AG04450 (cell line): ENCODE measurements around the gene ACTR2. TPM values are rescaled to one million over a fixed set of nuclear protein-coding genes. Genes with fewer than 3 reads are reported as not detected.
"Not testable (repeated sequence)": the region's sequence is repeated elsewhere in the genome, so short reads cannot be mapped to it uniquely, and the experiment has no call there.

Source experiments
- CTCF ChIA-PET: fragments of 300-600, 350-600 bp; formaldehyde crosslinking; extraction: SDS; loops from one replicate; lab custom pipeline; 2022; ENCODE audit warnings: antibody characterized with exemption, inconsistent platforms; lab: Charles Lee
- POLR2A ChIA-PET: fragments of 350-600 bp; formaldehyde crosslinking; extraction: SDS; loops from one replicate; lab custom pipeline; 2021; ENCODE audit warnings: antibody characterized with exemption, inconsistent platforms; lab: Yijun Ruan, JAX
- DNase-seq: peaks from one replicate; pipeline ENCODE4 v3.0.0-alpha.2; 2011; ENCODE audit warnings: low read depth, low spot score
- H3K27ac ChIP-seq: one replicate; pipeline ENCODE4 v1.5.1; 2012; ENCODE audit warnings: low read depth, low read length, control low read depth
- H3K27me3 ChIP-seq: one replicate; pipeline ENCODE4 v1.6.0; 2012; ENCODE audit warnings: low read length; ENCODE audit not compliant: control insufficient read depth, insufficient read depth
- H3K4me3 ChIP-seq: 2 replicates; pipeline ENCODE4 v1.5.1; 2011; ENCODE audit warnings: mild to moderate bottlenecking, low read depth, low read length, control low read depth
- H3K9me3 ChIP-seq: 2 replicates; pipeline ENCODE4 v1.5.1; 2012; ENCODE audit warnings: low read length; ENCODE audit not compliant: control insufficient read depth, insufficient read depth
- polyA minus RNA-seq: library from RNA; depleted of rRNA, polyadenylated mRNA; stranded (reverse); fragments of >200 nt; gene quantifications from 2 replicates; pipeline ENCODE4 v1.2.3, GENCODE V29; 2011; rRNA and poly(A)+ RNA removed
- polyA plus RNA-seq: library from polyadenylated mRNA; depleted of rRNA; stranded (reverse); fragments of >200 nt; gene quantifications from 2 replicates; pipeline ENCODE4 v1.2.3, GENCODE V29; 2011; rRNA removed
- TF ChIP-seq, protein P1 (sequence below): IDR thresholded peaks from 2 replicates; pipeline ENCODE4 v1.5.1; 2011; ENCODE audit warnings: low read depth, low read length, control low read depth, inconsistent platforms

Gene ACTR2
- 199 and 240 TPM in 2 replicates for polyA plus RNA-seq
- 88.6 and 192 TPM in 2 replicates for polyA minus RNA-seq

DNA sequence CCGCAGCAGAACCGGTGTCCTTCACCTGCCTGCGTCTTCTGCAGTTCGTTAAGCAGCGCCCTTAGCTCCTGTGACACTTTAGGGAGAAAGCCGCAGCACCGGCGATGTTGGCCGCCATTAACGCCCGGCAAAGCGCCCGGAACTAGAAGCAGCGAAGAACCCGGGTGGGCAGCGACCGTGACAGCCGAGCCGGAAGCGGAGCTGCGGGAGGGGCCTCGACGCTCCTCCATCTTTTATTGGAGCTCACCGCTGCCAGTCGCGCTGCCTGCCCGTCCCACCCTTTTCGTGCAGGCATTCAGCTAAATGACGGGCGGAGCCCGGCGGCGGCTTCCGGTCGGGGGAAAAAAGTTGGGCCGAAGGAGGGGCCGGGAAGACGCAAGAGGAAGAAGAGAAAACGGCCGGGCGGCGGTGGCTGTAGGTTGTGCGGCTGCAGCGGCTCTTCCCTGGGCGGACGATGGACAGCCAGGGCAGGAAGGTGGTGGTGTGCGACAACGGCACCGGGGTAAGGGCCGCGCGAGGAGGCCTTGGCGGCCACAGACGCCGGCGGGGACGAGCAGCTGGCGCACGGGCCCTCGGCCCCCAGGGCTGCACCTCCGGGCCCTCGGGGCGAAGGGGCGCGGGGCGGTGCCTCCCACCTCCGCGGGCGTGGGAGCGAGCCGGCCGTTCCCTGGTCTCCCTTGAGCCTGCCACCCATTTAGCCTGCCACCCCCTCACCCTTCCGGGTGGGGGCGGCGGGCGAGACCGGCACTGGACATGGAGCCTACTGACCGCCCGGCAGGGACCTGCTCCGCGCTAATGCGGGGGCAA lies at the start of gene ACTR2:
Gene ACTR2 (plus strand): TSS at position 376 of the 807 bp plus-strand sequence. CDS start 79 bp downstream, at position 455.
- POLR2A ChIA-PET: interaction anchor here (0.6 to 1.3 kb wide), 23 partner anchors 9 to 1543 kb away, joined by 3 to 17 read pairs (median 4); partner anchors contain the start of genes CEP68 and RAB1A
- H3K27me3 ChIP-seq: no peaks in the 10 kb centered on the region
- peak within 1 kb of the TSS; percentile 100 for H3K4me3 ChIP-seq
- no peaks in the 10 kb centered on the region; the same call in 1 of the 2 replicates for H3K9me3 ChIP-seq
- CTCF ChIA-PET: interaction anchor here (0.6 to 2.9 kb wide), 4 partner anchors 40 to 1716 kb away, joined by 3 to 15 read pairs (median 4); no protein-coding TSS in a partner anchor
- H3K27ac ChIP-seq: peak within 1 kb of the TSS; percentile 86
- DNase-seq: peak; percentile 93
- TF ChIP-seq, protein P1, sequence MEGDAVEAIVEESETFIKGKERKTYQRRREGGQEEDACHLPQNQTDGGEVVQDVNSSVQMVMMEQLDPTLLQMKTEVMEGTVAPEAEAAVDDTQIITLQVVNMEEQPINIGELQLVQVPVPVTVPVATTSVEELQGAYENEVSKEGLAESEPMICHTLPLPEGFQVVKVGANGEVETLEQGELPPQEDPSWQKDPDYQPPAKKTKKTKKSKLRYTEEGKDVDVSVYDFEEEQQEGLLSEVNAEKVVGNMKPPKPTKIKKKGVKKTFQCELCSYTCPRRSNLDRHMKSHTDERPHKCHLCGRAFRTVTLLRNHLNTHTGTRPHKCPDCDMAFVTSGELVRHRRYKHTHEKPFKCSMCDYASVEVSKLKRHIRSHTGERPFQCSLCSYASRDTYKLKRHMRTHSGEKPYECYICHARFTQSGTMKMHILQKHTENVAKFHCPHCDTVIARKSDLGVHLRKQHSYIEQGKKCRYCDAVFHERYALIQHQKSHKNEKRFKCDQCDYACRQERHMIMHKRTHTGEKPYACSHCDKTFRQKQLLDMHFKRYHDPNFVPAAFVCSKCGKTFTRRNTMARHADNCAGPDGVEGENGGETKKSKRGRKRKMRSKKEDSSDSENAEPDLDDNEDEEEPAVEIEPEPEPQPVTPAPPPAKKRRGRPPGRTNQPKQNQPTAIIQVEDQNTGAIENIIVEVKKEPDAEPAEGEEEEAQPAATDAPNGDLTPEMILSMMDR: no peak

DNA sequence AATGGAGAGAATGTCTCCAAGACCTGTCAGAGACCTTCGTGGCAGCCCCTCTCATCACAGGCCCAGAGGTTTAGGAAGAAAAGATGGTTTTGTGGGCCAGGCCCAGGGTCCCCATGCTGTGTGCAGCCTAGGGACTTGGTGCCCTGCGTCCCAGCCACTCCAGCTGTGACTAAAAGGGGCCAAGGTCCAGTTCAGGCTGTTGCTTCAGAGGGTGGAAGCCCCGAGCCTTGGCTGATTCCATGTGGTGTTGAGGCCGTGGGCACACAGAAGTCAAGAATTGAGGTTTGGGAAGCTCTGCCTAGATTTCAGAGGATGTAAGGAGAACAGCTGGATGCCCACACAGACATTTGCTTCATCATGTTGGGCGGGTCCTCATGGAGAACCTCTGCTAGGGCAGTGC lies 45.1 kb upstream of the ACTR2 start:
- H3K27me3 ChIP-seq: no peaks in the 10 kb centered on the region
- no peak overlapping the region for H3K4me3 ChIP-seq
- H3K9me3 ChIP-seq: no peaks in the 10 kb centered on the region
- POLR2A ChIA-PET: no interaction called here
- TF ChIP-seq, protein P1: no peak
- DNase-seq: no peak
- CTCF ChIA-PET: no interaction called here
- H3K27ac ChIP-seq: no peak overlapping the region

DNA sequence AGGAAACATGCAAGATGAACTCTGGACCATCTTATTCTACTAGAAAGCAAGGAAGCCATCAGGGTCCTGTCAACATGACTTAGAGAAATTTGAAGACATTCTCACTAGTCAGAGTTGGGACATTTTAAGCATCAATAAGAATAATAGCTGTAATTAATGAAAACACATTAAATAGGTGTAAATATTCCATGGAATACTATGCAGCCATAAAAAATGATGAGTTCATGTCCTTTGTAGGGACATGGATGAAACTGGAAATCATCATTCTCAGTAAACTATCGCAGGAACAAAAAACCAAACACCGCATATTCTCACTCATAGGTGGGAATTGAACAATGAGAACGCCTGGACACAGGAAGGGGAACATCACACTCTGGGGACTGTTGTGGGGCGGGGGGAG lies 44.2 kb upstream of the ACTR2 start:
- H3K4me3 ChIP-seq, H3K9me3 ChIP-seq, DNase-seq, POLR2A ChIA-PET, CTCF ChIA-PET, H3K27me3 ChIP-seq, H3K27ac ChIP-seq: not testable (repeated sequence)

DNA sequence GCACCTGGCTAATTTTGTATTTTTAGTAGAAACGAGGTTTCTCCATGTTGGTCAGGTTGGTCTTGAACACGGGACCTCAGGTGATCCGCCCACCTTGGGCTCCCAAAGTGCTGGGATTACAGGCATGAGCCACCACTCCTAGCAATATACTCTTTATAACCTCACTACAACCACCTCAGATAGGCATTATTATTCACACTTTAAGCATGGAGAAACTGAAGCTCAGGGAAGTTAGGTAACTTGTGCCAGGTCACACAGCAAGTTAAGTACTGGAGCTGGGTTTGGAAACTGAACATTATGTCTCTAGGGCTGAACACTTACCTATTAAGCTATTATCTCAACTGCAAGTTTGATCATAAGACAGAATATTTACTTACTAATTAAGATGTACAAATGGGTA lies 42.6 kb upstream of the ACTR2 start:
- no peaks in the 10 kb centered on the region for H3K9me3 ChIP-seq
- ChIA-PET CTCF (interaction anchor here (0.8 to 3.3 kb wide), 4 partner anchors 9 to 598 kb away, joined by 3 to 28 read pairs (median 4); no protein-coding TSS in a partner anchor), POLR2A (no interaction called here)
- H3K27ac ChIP-seq: no peak overlapping the region
- no peak for DNase-seq
- H3K4me3 ChIP-seq: no peak overlapping the region
- peaks cover 6% of the 10 kb centered on the region for H3K27me3 ChIP-seq
- TF ChIP-seq, protein P1: no peak

DNA sequence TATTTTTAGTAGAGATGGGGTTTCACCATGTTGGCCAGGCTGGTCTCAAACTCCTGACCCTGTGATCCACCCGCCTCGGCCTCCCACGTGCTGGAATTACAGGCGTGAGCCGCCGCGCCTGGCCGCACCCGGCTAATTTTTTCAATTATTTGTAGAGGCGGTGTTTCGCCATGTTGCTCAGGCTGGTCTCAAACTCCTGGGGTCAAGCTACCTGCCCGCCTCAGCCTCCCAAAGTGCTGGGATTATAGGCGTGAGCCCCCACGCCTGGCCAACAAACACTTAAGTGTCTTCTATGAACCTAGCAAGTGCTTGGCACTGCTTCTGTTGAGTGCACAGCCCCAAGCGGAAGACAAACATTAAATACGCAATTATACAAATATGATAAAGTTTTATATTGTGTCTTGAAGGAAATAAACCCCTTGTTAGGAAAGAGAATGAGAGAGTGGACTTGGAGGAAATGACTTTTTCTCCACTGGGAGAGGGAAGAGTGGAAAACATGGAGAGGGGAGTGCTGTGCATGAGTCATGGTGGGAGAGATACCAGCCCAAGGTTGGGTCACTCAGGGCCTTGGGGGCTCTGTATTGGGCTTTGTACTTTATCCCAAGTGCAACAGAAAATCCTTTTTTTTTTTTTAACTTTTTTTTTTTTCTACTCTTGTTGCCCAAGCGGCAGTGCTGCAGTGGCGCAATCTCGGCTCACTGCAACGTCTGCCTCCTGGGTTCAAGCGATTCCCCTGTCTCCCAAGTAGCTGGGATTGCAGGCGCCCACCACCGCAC lies 41.4 kb upstream of the ACTR2 start:
- Histone ChIP-seq H3K9me3 (no peaks in the 10 kb centered on the region), H3K4me3 (no peak overlapping the region), H3K27ac (no peak overlapping the region), H3K27me3 (peaks cover 6% of the 10 kb centered on the region)
- TF ChIP-seq, protein P1: no peak
- DNase-seq: no peak
- CTCF ChIA-PET: interaction anchor here (0.6 to 3.3 kb wide), 33 partner anchors 8 to 599 kb away, joined by 3 to 34 read pairs (median 4); partner anchors contain the start of genes ACTR2, CEP68 and RAB1A
- POLR2A ChIA-PET: interaction anchor here (0.5 to 1.0 kb wide), 3 partner anchors 53 to 609 kb away, joined by 3 to 4 read pairs (median 4); partner anchors contain the start of gene RAB1A
